ENCODE results near the gene RCN1. TPM values are rescaled to one million over a fixed set of nuclear protein-coding genes. Genes with fewer than 3 reads are reported as not detected.

RCN1 gene
- total and polyA plus RNA-seq, 5 experiments from 2014 or later, result 5.8 to 15.6 (median 10.4) TPM

DNA sequence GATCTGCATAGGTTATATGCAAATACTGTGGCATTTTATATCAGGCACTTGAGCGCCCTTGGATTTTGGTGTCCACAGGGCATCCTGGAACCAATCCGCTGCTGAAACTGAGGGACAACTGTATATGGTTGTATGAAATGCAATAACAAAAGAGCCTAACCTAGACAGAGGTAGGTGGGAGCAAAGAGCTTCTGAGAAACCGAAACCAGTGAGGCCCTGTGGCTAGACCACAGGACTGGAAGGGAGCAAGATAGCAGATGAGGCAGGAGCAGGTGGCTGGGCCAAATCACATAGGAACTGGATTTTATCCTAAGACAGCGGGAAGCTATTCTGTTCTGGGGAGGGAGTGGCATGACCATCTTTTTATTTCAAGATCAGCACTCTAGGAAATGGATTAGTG lies 30.1 kb downstream of the RCN1 start:
- DNase-seq (no peak), ATAC-seq (no peak)
- POLR2A ChIA-PET, result no interaction called here
- peaks cover 6 to 20% (median 9%) of the 10 kb centered on the region in 4 donors for H3K4me1 Mint-ChIP-seq
- H3K4me3 Mint-ChIP-seq, result peak overlapping the region in 1 of 10 donors; percentile 11
- H3K27ac Mint-ChIP-seq, result no peak overlapping the region
- H3K9me3 Mint-ChIP-seq, result peaks cover 0 to 8% (median 4%) of the 10 kb centered on the region in 9 donors
- H3K27me3 Mint-ChIP-seq, result peaks cover 3 to 41% (median 16%) of the 10 kb centered on the region in 5 donors
- H3K36me3 Mint-ChIP-seq, result peaks cover 0 to 9% (median 0%) of the 10 kb centered on the region in 3 donors

DNA sequence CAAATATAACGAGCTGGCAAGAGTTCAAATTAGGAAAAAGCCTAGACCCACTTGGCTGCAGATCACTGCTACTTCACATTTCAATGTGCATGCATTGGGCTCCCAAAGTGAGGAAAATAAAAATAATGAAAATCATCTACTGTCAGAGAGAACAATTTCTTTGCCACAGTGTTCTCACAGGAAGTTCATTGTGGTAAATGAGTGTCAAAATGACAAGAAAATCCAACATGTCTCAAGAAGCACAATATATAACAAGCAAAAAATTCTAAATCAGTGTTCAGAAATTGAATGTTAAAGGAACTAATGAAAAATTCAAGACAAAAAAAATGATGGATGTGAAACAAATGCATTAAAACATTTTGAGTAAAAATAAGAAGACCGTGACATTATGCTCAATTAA lies 31.3 kb downstream of the RCN1 start:
- Mint-ChIP-seq H3K4me1 (peaks cover 6 to 20% (median 9%) of the 10 kb centered on the region in 4 donors), H3K27me3 (peaks cover 4 to 51% (median 17%) of the 10 kb centered on the region in 5 donors), H3K9me3 (peaks cover 0 to 16% (median 6%) of the 10 kb centered on the region in 9 donors), H3K4me3 (peak overlapping the region in 1 of 10 donors; percentile 35), H3K27ac (no peak overlapping the region), H3K36me3 (peaks cover 0 to 10% (median 2%) of the 10 kb centered on the region in 3 donors)
- POLR2A ChIA-PET, result no interaction called here
- no peak for ATAC-seq
- no peak for DNase-seq

DNA sequence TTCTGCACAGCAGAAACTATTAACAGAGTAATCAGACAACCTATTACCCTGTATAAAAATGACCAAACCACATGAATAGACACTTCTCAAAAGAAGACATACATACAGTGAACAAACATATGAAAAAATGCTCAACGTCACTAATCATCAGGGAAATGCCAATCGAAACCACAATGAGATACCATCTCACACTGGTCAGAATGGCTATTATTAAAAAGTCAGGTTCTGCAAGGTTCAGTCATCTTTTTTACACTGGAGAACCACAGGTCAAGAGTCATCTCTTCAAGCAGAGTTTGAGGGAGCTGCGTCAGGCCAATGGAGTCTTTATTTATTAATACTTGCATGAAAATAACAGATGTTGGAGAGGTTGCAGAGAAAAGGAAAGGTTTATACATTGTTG lies 40.4 kb downstream of the RCN1 start:
- POLR2A ChIA-PET, result no interaction called here
- ATAC-seq (no peak), DNase-seq (no peak)
- Mint-ChIP-seq H3K4me1 (no peaks in the 10 kb centered on the region), H3K9me3 (peaks cover 0 to 22% (median 11%) of the 10 kb centered on the region in 9 donors), H3K27me3 (peaks cover 0 to 21% (median 12%) of the 10 kb centered on the region in 5 donors), H3K36me3 (peaks cover 0 to 10% (median 4%) of the 10 kb centered on the region in 3 donors), H3K27ac (peak overlapping the region in 1 of 10 donors; percentile 15), H3K4me3 (no peak overlapping the region)

DNA sequence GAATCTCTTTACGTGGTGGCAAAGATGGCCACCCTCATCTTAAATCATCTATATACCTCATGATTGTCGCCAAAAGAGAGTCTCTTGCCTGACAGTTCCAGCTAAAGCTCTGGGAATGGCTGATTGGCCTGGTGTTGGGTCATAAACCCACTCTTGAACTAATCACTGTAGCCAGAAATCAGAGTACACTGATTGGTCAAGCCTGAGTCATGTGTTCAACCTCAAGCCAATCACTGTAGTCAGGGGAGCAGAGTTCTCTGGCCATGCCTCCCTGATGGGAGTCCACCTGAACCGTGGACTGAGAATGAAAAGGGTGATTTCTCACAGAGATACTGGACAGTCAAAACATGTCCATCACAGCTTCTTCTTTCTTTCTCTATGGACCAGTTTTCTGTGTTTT lies 45.8 kb downstream of the RCN1 start:
- Mint-ChIP-seq H3K4me1 (no peaks in the 10 kb centered on the region), H3K9me3 (no peaks in the 10 kb centered on the region), H3K4me3 (no peak overlapping the region), H3K36me3 (no peaks in the 10 kb centered on the region), H3K27ac (no peak overlapping the region), H3K27me3 (peaks cover 0 to 3% (median 0%) of the 10 kb centered on the region in 5 donors)
- POLR2A ChIA-PET, result no interaction called here
- DNase-seq (no peak), ATAC-seq (no peak)

DNA sequence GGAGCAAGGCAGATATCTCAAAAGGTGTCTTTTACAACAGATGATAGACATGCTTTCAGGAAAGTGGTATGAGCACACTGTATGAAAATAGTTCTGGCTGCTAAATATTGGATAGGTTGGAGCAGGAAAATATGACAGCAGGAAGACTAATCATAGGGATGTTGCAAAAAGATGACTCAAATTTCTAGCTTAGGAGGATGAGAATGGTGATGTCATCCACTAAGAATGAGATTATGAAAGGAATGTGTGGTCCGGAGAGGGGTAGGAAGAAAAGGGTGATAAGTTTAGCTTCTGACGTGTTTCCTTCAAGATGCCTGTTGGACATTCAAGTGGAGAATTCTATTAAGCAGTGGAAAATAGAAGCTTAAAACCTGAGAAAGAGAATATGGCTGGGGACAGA lies 46.4 kb downstream of the RCN1 start:
- Mint-ChIP-seq H3K4me3 (no peak overlapping the region), H3K9me3 (no peaks in the 10 kb centered on the region)

DNA sequence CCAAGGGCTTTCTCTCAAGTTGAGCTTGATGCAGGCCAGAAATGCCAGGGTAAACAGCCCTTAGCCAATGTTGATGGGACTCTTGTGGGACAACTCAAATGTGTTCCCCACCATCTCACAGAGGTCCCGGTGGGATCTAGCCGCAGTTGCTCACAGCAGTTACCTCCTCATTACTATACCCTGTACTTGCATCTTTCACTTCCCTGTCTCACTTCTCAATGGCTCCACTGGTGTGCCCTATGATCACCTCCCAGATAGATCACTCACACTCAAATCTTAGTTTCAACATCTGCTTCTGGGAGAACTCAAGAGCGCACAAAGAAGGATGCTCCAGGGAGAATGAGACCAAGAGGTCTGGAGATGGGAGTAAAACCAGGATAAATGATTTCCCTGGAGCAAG lies 47.0 kb downstream of the RCN1 start:
- DNase-seq (no peak), ATAC-seq (no peak)
- H3K4me1 Mint-ChIP-seq, result peaks cover 0 to 12% (median 6%) of the 10 kb centered on the region in 4 donors
- no peaks in the 10 kb centered on the region for H3K36me3 Mint-ChIP-seq
- no peaks in the 10 kb centered on the region for H3K9me3 Mint-ChIP-seq
- POLR2A ChIA-PET, result no interaction called here
- no peak overlapping the region for H3K4me3 Mint-ChIP-seq
- H3K27me3 Mint-ChIP-seq, result peaks cover 0 to 3% (median 0%) of the 10 kb centered on the region in 5 donors
- H3K27ac Mint-ChIP-seq, result no peak overlapping the region

More for the DNA sequence above, 46.4 kb downstream of the RCN1 start:
- Mint-ChIP-seq H3K4me1 (peaks cover 0 to 6% (median 3%) of the 10 kb centered on the region in 4 donors), H3K27ac (no peak overlapping the region), H3K27me3 (peaks cover 0 to 3% (median 0%) of the 10 kb centered on the region in 5 donors), H3K36me3 (no peaks in the 10 kb centered on the region)
- ATAC-seq, result no peak
- DNase-seq, result no peak
- POLR2A ChIA-PET, result no interaction called here

DNA sequence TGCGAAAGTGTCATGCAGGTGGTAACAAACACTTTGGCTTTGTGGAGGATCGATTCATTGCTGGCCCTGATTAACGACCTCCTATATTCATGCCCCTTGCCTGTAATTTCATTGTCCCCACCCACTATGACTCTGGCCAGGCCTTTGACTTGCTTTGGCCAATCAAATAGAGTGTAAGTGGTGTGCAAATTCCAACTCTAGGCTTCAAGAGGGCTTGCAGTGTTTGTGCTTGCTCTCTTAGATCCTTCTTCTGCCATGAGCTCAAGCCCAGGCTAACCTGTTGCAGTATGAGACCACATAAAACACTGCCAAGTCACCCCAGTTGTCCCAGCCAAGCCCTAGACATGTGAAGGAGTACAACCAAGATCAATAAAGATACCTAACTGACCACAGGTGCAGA lies 48.0 kb downstream of the RCN1 start:
- no peak overlapping the region for H3K4me3 Mint-ChIP-seq
- H3K27me3 Mint-ChIP-seq, result peaks cover 0 to 3% (median 0%) of the 10 kb centered on the region in 5 donors
- peaks cover 0 to 16% (median 9%) of the 10 kb centered on the region in 4 donors for H3K4me1 Mint-ChIP-seq
- H3K9me3 Mint-ChIP-seq, result no peaks in the 10 kb centered on the region
- ATAC-seq (no peak), DNase-seq (no peak)
- no peaks in the 10 kb centered on the region for H3K36me3 Mint-ChIP-seq
- H3K27ac Mint-ChIP-seq, result no peak overlapping the region
- POLR2A ChIA-PET, result no interaction called here

DNA sequence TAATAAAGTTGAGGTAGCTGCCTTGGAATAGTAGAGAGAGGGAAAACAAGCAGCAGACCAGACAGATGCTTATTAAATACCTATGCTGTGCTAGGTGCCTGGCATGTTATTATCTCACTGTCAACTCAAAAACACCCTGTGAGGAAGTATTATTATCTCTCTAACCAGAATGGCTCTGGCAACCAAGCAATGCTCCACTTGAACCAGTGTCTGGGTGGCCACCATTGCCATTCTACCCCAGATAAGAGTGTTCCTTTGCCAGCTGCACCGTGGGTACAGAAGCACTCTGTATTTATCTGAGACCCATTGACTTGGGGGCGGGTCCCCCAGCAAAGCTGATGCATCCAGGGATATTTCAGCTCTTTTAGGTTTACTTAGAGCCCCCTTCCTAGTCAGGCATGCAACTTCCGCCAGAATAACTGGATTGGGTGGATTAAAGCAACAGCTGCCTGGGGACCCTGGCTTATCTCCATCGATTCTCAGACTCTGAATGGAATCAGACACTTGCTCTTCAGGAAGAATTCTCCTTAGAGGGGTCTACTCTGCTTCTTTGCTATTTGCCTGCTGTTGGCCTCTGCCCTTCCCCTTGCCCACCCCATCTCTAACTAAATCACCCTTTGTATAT lies 49.1 kb downstream of the RCN1 start:
- Mint-ChIP-seq H3K4me3 (no peak overlapping the region), H3K36me3 (no peaks in the 10 kb centered on the region), H3K4me1 (peaks cover 0 to 16% (median 9%) of the 10 kb centered on the region in 4 donors), H3K27me3 (peaks cover 0 to 5% (median 1%) of the 10 kb centered on the region in 5 donors), H3K9me3 (no peaks in the 10 kb centered on the region), H3K27ac (no peak overlapping the region)
- DNase-seq (no peak), ATAC-seq (no peak)
- POLR2A ChIA-PET, result no interaction called here

DNA sequence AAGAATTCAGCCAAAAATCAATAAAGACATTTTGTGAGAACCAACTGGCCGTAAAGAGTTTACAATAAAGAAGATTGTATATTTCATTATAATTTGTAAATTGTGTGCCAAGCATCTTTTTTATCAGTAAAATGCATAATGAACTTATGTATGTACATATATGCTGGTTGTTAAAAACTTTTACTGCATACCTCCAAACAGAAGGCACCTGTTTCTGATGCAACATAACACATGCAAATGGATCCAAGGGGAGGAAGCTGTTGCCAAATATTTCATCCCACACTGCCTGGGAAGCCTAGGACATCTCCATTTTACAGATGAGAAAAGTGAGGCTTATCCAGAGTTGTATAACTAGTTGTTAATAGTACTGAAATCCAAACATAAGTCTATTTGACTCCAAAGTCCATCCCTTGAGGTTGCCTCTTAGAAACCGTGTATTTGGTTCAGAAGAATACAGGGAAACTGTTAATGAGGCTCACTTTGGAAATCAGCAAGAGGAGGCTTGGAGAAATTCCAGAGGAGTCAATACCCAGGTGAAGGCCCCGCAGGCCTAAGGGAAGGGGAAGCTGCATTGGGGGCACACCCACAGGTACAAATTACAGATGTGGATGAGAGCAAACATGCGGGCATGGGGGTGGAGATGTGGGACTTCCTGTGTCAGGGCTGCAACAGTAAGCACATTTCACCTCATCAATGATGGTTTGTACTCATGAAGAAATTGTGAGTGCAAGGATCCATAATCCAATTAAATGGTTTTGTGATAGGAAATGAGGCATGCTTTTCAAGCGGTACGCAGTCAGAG lies 51.1 kb downstream of the RCN1 start:
- peaks cover 0 to 4% (median 0%) of the 10 kb centered on the region in 3 donors for H3K36me3 Mint-ChIP-seq
- POLR2A ChIA-PET, result no interaction called here
- peak overlapping the region in 2 of 10 donors; percentile 19 to 20 for H3K27ac Mint-ChIP-seq
- H3K27me3 Mint-ChIP-seq, result peaks cover 0 to 6% (median under 1%) of the 10 kb centered on the region in 5 donors
- peak in 1 of 10 donors; percentile 6 for DNase-seq
- peaks cover 0 to 16% (median 9%) of the 10 kb centered on the region in 4 donors for H3K4me1 Mint-ChIP-seq
- no peaks in the 10 kb centered on the region for H3K9me3 Mint-ChIP-seq
- peak overlapping the region in 2 of 10 donors; percentile 34 to 42 for H3K4me3 Mint-ChIP-seq
- ATAC-seq, result no peak

DNA sequence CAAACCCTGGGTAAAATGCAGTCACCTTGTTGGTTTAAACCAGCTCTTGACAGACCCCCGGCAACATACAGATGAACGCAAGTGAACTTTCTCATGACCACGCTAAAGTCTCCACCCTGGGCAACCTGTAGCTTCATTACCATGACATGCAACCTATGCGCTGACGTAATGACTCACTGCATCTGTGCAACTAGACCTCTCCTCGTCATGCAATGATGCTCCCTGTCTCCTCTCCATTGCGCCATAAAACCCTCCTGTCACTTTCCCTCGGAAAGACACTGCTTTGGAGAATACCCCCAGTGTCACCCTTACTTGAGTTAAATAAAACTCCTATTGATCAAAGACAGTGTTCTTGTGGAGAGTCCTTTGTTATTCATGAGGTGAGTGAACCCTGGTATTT lies 52.5 kb downstream of the RCN1 start:
- no peak for DNase-seq
- POLR2A ChIA-PET, result no interaction called here
- ATAC-seq, result no peak
- H3K27ac Mint-ChIP-seq, result peak overlapping the region in 1 of 10 donors; percentile 34
- H3K27me3 Mint-ChIP-seq, result peaks cover 0 to 10% (median 6%) of the 10 kb centered on the region in 5 donors
- H3K36me3 Mint-ChIP-seq, result peaks cover 0 to 4% (median 0%) of the 10 kb centered on the region in 3 donors
- H3K4me3 Mint-ChIP-seq, result no peak overlapping the region
- H3K9me3 Mint-ChIP-seq, result peaks cover 0 to 3% (median 0%) of the 10 kb centered on the region in 9 donors
- peaks cover 0 to 16% (median 9%) of the 10 kb centered on the region in 4 donors for H3K4me1 Mint-ChIP-seq

DNA sequence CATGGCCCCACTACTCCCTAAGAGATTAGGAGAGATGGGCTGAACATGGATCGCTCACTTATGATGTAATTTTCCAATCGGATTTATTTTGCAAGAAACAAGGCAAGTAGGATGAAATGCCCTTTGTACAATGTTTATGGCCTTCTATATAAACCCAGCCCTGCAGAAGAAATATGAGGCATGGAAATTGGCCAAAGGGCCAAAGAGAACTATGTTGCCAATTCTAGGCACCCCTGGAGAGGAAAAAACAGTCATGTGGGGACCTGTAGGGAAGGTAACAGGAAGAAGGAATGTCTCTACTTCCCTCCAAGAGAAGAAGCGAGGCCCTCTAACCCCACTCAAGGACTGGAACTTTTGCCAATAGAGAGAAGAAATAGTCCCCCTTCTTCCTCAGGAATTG lies 54.4 kb downstream of the RCN1 start:
- H3K27ac Mint-ChIP-seq, result no peak overlapping the region
- POLR2A ChIA-PET, result no interaction called here
- peaks cover 0 to 4% (median 0%) of the 10 kb centered on the region in 3 donors for H3K36me3 Mint-ChIP-seq
- peaks cover 2 to 15% (median 9%) of the 10 kb centered on the region in 5 donors for H3K27me3 Mint-ChIP-seq
- peaks cover 0 to 3% (median 0%) of the 10 kb centered on the region in 9 donors for H3K9me3 Mint-ChIP-seq
- H3K4me3 Mint-ChIP-seq, result no peak overlapping the region
- peaks cover 0 to 16% (median 9%) of the 10 kb centered on the region in 4 donors for H3K4me1 Mint-ChIP-seq
- DNase-seq (no peak), ATAC-seq (no peak)

DNA sequence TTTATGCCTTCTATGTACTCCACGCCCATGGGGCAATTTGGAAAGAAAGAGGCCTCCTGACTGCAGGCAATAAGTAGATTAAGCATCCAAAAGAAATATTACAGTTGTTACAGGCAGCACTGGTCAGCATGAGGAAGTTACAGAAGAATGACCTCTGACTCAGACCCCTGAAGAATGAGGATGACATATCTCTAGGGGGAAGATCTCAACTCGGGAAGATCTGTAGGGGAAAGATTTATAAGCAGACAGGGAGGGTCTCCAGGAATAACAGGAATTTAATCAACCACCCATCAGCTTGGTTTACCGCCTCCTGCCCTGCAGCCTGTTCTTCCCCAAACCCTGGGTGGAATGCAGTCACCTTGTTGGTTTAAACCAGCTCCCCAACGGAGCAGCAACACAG lies 58.0 kb downstream of the RCN1 start:
- no peak overlapping the region for H3K4me3 Mint-ChIP-seq
- H3K27ac Mint-ChIP-seq, result peak overlapping the region in 1 of 10 donors; percentile 28
- peaks cover 0 to 3% (median 0%) of the 10 kb centered on the region in 9 donors for H3K9me3 Mint-ChIP-seq
- H3K27me3 Mint-ChIP-seq, result peaks cover 5 to 31% (median 13%) of the 10 kb centered on the region in 5 donors
- H3K36me3 Mint-ChIP-seq, result peaks cover 0 to 4% (median 0%) of the 10 kb centered on the region in 3 donors
- POLR2A ChIA-PET, result no interaction called here
- no peaks in the 10 kb centered on the region for H3K4me1 Mint-ChIP-seq
- DNase-seq, result no peak
- ATAC-seq, result no peak

DNA sequence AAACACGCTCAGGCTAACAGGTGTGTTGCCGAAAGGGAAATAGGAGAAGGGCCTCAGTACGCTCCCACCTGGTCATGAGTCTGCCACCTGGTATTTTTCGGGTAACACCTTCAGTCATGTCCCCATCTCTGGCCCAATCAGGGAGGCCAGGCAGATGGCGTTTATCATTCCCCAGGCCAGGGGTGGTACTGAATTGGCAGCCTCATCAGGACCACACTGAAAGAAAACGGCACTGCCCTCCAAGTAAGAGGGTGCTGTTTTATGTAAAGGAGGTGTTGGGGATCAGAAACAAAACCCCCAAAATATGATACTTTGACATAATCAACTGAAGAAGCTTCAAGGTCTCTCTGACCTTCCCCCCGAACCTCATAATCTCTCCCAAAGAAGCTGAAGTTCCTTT lies 58.9 kb downstream of the RCN1 start:
- no peaks in the 10 kb centered on the region for H3K4me1 Mint-ChIP-seq
- H3K4me3 Mint-ChIP-seq, result no peak overlapping the region
- H3K36me3 Mint-ChIP-seq, result peaks cover 0 to 4% (median 0%) of the 10 kb centered on the region in 3 donors
- DNase-seq (no peak), ATAC-seq (no peak)
- peaks cover 5 to 39% (median 13%) of the 10 kb centered on the region in 5 donors for H3K27me3 Mint-ChIP-seq
- no peak overlapping the region for H3K27ac Mint-ChIP-seq
- POLR2A ChIA-PET, result no interaction called here
- peaks cover 0 to 3% (median 0%) of the 10 kb centered on the region in 9 donors for H3K9me3 Mint-ChIP-seq

All from naive thymus-derived CD8-positive, alpha-beta T cell (primary cell).